NCI-H2081 treated with DMSO at 0.1 percent for 48 hours (cell line): ENCODE data around the gene ANKRD50.

ENCODE experiments used
- DNase-seq: peaks from one replicate; lab custom pipeline; 2025; lab: John Stamatoyannopoulos, UW

ANKRD50 gene

GRCh38 chr4:124708517-124709300 lies 3.8 kb downstream of the ANKRD50 start:
- DNase-seq, result no peak

GRCh38 chr4:124705393-124705792 lies 7.1 kb downstream of the ANKRD50 start:
- DNase-seq, result no peak

- no peak for DNase-seq
These were observed 9.4 kb downstream of the ANKRD50 start for GRCh38 chr4:124703154-124703553.

GRCh38 chr4:124697441-124697840 lies 15.1 kb downstream of the ANKRD50 start:
- DNase-seq, result no peak

- no peak for DNase-seq
These were observed 16.4 kb downstream of the ANKRD50 start for GRCh38 chr4:124696182-124696581.

DNA sequence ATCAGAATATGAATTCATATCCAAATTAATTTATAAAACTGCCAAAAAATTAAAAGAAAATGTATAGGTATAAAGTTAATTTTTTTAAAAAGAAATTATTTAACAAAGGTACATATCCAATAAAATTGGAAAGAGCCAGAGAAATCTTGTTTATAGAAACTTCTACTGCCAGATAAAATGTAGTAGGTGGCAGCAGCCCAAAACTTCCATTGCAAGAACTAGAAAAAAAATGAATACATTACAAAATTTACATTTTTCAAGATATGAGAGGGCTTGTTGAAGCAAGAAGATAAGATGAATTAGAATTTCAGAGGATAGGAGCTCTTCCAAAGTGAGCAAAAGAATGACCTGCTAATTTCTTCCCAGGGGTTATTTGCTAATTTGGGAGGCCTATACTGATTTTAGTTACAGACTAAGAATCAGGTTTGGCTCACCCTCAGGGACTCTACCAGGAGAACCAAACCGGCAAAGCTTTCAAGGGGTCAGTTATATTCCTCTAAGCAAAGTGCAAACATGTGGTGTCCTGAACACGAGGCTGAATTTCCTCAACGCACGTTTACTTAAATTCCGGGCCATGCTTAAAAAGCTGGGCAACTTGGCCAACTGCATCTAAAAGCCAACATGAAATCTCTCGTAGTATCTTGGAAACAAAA lies 17.5 kb downstream of the ANKRD50 start:
- DNase-seq, result no peak

DNA sequence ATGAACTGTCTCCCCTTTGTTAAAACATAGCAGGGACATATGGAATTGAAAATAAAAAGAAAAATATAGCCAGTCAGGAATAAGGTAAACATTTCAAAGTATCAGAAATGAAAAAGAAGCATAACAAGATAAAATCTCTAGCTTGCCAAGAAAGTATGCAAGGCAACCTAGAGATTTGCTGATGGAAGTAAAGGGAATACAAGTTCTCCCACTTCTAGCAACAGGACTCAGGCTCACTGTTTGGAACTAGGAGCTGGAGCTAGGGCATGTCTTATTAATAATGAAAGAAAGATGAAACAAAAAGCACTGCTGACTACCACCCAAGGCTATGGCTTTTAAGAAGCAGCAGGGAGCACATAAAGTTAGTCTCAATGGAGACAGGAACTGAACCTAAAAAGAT lies 18.2 kb downstream of the ANKRD50 start:
- no peak for DNase-seq

DNA sequence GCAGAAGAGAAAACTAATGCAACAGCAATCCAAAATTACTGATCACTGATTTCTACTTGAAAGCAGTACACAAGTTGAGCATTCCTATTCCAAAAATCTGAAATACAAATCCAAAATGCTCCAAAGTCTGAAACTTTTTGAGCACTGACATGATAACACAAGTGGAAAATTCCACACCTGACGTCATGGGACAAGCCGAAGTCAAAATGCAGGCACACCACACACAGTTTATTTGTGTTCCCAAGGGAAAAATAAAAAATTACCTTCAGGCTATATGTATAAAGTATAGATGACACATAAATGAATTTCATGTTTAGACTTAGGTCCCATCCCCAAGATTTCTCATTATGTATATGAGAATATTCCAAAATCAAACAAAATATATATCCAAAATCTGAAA lies 20.7 kb downstream of the ANKRD50 start:
- DNase-seq, result no peak

- no peak for DNase-seq
These were observed 26.3 kb downstream of the ANKRD50 start for GRCh38 chr4:124686279-124686678.

- DNase-seq, result no peak
These were observed 26.7 kb downstream of the ANKRD50 start for GRCh38 chr4:124685851-124686250.

DNA sequence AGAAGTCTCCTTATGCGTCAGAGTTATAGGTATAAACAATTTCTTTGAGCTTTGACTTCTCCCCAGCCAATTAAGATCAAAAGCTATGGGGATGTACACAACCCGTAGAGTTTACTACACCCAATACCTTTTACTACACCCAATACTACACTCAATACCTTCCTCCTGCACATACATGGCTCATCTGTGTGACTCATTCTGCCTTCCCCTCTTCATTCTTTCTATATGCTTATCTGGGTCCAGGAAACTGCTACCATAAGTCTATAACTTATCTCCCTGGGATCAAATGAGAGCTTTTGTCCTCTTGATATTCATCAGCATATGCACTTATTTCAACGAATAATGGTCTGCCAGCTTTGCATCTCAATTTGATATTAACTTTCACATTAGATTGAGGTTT lies 28.2 kb downstream of the ANKRD50 start:
- no peak for DNase-seq

DNA sequence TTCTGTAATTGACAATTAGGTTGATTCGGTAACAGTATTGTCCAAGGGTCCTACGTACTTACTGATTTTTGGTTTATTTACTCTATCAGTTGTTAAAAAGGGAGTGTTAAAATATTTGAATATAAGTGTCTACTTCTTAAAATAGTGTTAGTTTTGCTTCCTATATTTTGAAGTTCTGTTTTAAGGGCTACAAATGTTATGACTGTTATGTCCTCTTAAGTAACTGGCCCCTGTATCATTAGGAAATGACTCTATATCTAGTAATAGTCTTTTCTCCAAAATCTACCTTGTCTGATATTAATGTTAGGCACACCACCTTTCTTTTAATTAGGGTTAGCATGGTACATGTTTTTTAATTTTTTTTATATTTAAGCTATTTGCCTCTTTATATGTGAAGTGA lies 30.1 kb downstream of the ANKRD50 start:
- DNase-seq, result no peak

DNA sequence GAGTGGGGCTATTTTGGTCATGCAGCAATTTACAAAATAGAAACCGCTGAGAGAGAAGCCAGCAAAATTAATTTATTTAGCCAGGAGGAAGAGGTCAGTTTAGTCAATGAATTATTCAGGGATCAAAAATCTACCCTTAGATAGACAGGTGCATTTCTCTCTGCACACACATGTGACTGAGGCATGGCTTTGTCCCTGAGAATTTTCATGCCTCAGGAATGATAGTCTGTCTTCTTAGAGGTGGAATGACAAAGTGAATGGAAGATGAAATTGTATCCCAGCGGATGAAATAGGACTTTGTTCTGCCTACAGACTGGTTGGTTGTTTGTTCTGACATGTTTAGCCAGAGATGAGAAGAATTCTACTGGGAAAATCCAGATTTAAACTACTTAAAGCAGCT lies 46.0 kb downstream of the ANKRD50 start:
- no peak for DNase-seq

DNA sequence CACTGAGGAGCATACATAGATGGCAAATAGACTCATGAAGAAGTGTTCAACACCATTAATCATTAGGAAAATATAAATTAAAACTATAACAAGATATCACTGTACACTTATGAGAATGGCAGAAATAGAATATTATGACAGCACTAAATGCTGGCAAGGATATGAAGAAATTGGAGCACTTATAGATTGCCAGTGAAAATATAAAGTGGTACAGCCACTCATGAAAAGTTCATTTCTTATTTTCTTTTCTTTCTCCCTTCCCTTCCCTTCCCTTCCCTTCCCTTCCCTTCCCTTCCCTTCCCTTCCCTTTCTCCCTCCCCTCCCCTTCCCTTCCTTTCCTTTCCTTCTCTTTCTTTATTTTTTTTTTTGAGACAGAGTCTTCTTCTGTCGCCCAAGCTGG lies 53.7 kb downstream of the ANKRD50 start:
- DNase-seq, result no peak

GRCh38 chr4:124650614-124651013 lies 61.9 kb downstream of the ANKRD50 start:
- DNase-seq, result no peak

DNA sequence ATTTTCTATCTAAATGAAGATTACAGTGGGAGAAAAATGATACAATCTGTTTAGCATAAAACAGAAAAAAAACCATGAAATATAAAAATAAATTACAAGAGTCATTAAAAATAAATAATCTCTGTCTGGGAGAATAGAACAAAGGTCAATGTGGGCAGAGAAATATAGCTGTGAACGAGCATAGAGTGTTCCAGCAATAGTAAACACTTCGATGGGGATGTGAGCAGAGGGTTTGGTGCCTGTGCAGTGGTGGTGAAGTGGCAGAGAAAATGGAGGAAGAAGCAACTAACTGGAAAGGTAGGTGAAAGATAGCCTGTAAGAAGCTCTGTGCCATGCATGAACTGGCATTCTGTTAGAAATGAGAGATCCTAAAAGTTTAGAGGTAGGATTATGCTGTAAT lies 64.9 kb downstream of the ANKRD50 start:
- no peak for DNase-seq

- no peak for DNase-seq
These were observed 67.9 kb downstream of the ANKRD50 start for GRCh38 chr4:124644621-124645020.

GRCh38 chr4:124642846-124643245 lies 69.7 kb downstream of the ANKRD50 start:
- DNase-seq, result no peak

GRCh38 chr4:124641715-124642381 lies 70.7 kb downstream of the ANKRD50 start:
- DNase-seq, result no peak

DNA sequence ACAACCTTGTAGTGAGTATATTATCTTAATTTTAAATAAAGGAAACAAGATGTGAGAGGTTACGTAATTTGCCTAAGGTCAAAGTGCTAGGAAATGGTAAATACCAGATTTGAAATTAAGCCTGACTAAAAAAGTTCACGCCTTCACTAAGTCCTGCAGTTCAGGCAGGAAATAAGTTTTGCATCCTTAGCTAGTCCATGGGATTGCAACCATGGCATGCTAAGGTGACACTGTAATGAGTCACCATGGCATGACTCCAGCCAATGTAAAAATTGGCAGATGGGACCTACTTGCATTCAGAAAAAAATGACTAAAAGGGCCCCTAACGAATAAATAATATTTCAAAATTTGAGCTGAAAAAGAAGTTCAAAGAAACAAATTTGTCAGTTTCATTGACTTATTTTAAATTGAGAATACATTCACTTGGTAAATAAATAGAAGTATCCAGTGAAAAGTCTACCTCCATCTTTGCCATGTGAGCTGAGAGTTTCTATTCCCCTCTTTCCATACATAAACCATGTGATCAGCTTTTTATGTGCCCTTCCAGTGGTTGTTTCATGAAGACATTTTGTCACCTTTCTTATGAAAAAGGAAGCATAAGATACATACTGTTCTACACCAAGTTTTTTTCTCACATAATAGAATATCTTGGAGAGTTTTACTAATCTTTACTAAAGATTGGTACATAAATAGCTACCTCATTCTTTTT lies 72.4 kb downstream of the ANKRD50 start:
- DNase-seq, result no peak

GRCh38 chr4:124637321-124637720 lies 75.2 kb downstream of the ANKRD50 start:
- DNase-seq, result no peak

DNA sequence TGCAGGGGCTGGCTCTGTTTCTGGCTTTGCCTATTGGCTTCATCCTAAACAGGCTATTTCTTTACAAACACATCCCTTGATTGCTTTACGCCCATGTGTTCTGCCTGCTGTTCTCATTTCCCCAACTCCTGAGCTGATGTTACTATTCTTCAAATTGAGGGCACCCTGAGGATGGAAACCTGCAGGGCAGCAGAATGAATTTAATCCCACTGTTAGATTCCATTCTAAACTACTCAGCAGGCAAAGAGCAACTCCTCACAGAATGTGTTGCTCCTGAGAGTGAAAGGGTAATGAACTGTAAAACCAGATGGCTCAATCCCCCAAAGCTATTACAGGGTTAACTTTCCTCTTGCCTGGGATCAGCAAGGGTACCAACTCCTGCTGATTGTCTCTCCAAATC lies 75.7 kb downstream of the ANKRD50 start:
- DNase-seq, result no peak

- DNase-seq, result no peak
These were observed 77.2 kb downstream of the ANKRD50 start for GRCh38 chr4:124635331-124635730.
